NB4 (cell line): ENCODE results near the gene MDM4.

Experiments
- DNase-seq: peaks from one replicate; pipeline ENCODE4 v3.0.0; 2010; ENCODE audit warnings: low read depth
- H3K4me3 ChIP-seq: one replicate; pipeline ENCODE4 v1.5.1; 2011; ENCODE audit warnings: mild to moderate bottlenecking, low read depth, low read length, moderate library complexity
- MYC ChIP-seq: IDR thresholded peaks from 2 replicates; pipeline ENCODE4 v1.6.1; 2011; ENCODE audit warnings: low read depth, low read length
- POLR2A ChIP-seq: IDR thresholded peaks from 2 replicates; pipeline ENCODE4 v1.6.1; 2011; ENCODE audit warnings: mild to moderate bottlenecking; ENCODE audit not compliant: insufficient read length; ENCODE audit errors: extremely low read depth
- TF ChIP-seq, protein P1 (sequence below): IDR thresholded peaks from 2 replicates; pipeline ENCODE4 v1.6.1; 2011; ENCODE audit warnings: low read depth, low read length
- TF ChIP-seq, protein P2 (sequence below): IDR thresholded peaks from one replicate; pipeline ENCODE4 v1.5.1; 2012; ENCODE audit warnings: low read depth, low read length

Gene MDM4

GRCh38 chr1:204530932-204531331, 14.7 kb downstream of the MDM4 start:
- TF ChIP-seq, protein P1, sequence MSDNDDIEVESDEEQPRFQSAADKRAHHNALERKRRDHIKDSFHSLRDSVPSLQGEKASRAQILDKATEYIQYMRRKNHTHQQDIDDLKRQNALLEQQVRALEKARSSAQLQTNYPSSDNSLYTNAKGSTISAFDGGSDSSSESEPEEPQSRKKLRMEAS = no peak
- TF ChIP-seq, protein P2, sequence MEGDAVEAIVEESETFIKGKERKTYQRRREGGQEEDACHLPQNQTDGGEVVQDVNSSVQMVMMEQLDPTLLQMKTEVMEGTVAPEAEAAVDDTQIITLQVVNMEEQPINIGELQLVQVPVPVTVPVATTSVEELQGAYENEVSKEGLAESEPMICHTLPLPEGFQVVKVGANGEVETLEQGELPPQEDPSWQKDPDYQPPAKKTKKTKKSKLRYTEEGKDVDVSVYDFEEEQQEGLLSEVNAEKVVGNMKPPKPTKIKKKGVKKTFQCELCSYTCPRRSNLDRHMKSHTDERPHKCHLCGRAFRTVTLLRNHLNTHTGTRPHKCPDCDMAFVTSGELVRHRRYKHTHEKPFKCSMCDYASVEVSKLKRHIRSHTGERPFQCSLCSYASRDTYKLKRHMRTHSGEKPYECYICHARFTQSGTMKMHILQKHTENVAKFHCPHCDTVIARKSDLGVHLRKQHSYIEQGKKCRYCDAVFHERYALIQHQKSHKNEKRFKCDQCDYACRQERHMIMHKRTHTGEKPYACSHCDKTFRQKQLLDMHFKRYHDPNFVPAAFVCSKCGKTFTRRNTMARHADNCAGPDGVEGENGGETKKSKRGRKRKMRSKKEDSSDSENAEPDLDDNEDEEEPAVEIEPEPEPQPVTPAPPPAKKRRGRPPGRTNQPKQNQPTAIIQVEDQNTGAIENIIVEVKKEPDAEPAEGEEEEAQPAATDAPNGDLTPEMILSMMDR = no peak
- no peak for TF ChIP-seq MYC
- TF ChIP-seq POLR2A = no peak

DNA sequence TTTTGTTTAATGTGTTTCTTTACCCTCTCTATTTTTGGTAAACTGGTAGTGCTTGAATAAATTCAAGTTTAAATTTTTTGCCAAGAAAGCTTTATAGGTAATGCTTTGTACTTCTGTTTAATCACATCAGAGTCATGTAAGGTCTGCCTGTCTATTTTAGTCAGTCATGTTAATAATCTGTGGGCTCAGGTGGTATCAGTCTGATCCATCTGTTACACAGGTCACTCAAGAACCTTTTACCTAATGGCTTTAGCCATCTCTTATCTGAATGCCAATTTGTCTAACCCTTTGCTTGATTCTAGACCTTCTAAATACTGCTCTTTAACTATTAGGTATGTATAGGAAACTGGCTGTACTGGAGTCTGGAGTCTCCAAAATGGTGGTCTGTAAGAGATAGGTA, 16.6 kb downstream of the MDM4 start:
- no peak overlapping the region for H3K4me3 ChIP-seq
- no peak for DNase-seq
- TF ChIP-seq, protein P1 = no peak
- TF ChIP-seq, protein P2 = no peak
- no peak for TF ChIP-seq POLR2A
- no peak for TF ChIP-seq MYC

More at GRCh38 chr1:204530932-204531331, 14.7 kb downstream of the MDM4 start:
- no peak overlapping the region for H3K4me3 ChIP-seq
- no peak for DNase-seq

DNA sequence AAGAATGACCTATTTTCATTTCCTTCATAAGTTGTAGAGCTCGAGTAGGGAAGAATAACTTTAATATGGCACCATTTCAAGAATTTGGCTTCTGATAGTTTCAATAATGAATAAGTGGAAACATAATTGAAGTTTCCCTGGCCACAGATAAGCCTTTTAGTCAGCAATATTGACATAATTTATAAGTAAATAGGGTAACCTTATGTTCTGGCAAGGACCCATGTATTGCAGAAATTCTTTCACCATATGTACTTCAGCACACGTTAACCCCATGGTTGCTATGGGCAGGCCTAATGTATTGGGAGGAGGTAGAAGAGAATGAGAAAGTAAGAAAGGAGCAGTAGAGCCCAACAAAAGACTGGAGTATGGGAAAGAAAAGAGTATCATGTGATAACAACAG, 25.4 kb downstream of the MDM4 start:
- TF ChIP-seq, protein P2 = no peak
- TF ChIP-seq MYC (no peak), POLR2A (no peak)
- TF ChIP-seq, protein P1 = no peak
- no peak for DNase-seq
- H3K4me3 ChIP-seq = no peak overlapping the region

GRCh38 chr1:204544321-204544720, 28.1 kb downstream of the MDM4 start:
- TF ChIP-seq MYC (no peak), POLR2A (no peak)
- TF ChIP-seq, protein P2 = no peak
- TF ChIP-seq, protein P1 = no peak
- peak; percentile 57 for DNase-seq
- H3K4me3 ChIP-seq = no peak overlapping the region

DNA sequence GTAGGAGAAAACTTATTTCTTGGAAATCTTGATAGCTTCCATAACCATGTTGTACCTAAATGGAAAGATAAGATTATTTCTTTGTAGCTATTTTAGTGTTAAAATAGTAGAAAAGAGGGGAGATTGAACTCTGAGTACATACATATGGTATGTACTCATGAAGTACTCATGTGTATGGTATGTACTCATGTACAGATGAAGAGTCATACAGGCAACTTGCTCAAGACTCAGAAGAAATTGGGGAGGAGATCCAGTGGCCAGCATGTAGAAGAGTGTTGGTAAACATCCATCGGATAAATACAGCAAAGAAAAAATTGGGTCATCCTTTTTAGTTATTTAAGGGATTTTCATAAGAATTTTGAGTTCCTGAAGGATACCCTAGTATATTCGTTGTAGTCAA, 29.0 kb downstream of the MDM4 start:
- DNase-seq = no peak
- TF ChIP-seq, protein P1 = no peak
- H3K4me3 ChIP-seq = no peak overlapping the region

DNA sequence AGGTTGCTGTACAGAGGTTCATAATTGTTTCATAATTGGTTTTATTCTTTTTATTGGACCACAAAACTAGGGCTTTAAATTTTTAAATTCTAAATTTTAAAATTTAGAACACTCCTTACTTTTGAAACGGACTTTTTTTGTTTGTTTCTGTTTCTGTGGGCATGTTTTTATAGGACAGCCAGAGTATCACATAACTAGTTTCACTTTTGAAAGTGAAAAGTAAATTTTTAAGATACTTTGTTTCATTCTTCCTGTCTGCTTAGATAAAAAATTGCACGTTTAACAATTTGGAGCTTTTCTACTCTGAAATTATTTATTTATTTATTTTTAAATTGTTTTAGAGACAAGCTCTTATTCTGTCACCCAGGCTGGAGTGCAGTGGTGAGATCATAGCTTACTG, 29.7 kb downstream of the MDM4 start:
- no peak for DNase-seq
- no peak overlapping the region for H3K4me3 ChIP-seq
- TF ChIP-seq, protein P2 = no peak
- no peak for TF ChIP-seq POLR2A
- TF ChIP-seq, protein P1 = no peak
- no peak for TF ChIP-seq MYC
